GM19324 (cell line): ENCODE measurements around the gene KRT39.

Experiments used
- ATAC-seq: cut with Tn5 transposase; IDR thresholded peaks from one replicate; pipeline ENCODE4 v1.9.1; 2021; ENCODE audit warnings: mild to moderate bottlenecking, moderate library complexity; ENCODE audit not compliant: unreplicated experiment, low FRiP score

Gene KRT39

GRCh38 chr17:40909351-40909750, 57.4 kb downstream of the KRT39 start:
- no peak for ATAC-seq
